HG03025 (cell line): ENCODE results near the gene DAPK1.

ENCODE experiments used
- ATAC-seq: cut with Tn5 transposase; IDR thresholded peaks from one replicate; pipeline ENCODE4 v1.9.1; 2021; ENCODE audit warnings: mild to moderate bottlenecking, moderate library complexity; ENCODE audit not compliant: unreplicated experiment, low FRiP score

DAPK1 gene

GRCh38 chr9:87516222-87516925 is 18.7 kb downstream of the DAPK1 start:
- ATAC-seq: no peak

DNA sequence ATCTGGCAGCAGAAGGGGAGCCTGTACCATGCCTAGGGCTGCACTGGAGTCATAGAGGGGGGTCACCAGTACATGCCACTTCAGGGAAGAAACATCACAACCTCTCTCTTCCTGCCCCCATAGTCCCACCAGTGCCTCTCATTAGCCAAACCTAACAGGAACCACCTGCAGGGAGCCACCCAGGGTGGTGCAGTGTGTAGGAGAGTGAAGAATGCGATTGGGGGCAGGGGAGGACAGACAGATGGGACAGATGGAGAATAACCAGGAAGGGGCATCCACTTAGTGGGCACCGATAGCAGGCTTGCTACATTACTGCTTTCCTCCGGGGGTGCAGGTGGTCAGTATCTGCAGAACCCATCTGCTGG is 19.2 kb downstream of the DAPK1 start:
- no peak for ATAC-seq

GRCh38 chr9:87517732-87518131 is 20.1 kb downstream of the DAPK1 start:
- ATAC-seq: no peak

DNA sequence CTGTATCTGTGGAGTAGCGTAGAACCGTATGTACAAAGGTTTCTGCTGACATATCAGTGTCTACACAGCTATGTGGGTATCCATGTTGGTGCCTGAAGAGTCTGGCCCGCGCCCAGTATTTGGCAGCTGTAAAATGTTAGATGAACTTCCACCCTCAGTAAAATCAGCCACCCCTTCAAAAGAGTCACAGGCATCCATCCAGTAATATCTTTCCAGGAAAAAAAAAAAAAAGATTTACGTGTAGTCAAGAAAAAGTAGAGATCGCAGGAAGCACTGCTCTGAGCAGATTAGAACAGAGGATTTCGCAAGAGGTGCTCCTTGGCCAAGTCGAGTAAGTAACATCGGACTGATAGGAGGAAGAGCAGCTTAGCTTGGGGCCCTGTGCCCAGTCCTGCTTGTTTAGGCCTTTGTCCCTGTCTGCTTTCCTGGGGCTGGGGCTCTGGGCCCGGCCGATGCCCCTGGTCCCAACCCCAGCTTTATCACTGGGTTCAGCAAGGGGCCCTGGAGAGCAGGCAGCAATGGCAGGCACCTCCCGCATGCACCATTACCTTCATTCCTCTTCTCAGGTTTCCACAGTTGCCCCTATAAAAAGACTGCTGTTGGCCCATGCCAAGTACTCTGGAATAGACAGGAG is 21.2 kb downstream of the DAPK1 start:
- no peak for ATAC-seq

- no peak for ATAC-seq
Observed at GRCh38 chr9:87519461-87519860, 21.8 kb downstream of the DAPK1 start.

DNA sequence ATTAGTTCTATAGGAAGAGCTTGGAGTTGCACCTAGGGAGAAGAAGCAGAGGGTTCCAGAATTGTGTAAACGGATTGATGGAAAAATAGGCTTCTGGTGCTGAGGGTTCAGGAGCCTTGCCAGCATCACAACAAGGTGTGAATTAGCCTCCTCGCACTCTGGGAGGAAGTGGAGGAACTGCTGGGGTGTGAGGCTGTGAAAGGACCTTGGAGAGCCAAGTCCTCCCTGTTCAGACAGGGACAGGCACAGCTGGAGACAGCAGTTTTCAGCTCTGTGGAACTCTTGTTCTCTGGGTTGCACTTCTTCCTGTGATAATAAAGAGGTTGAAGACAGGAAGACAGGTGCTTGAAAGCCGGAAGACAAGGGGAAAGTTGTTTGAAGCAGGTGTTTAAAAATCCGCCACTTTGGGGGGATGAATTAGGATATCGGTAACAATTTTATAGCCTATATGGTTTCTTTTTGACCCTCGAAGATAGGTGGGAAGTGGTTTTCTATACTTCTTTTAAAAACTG is 22.6 kb downstream of the DAPK1 start:
- no peak for ATAC-seq

- ATAC-seq: no peak
Observed at GRCh38 chr9:87521834-87522233, 24.2 kb downstream of the DAPK1 start.

DNA sequence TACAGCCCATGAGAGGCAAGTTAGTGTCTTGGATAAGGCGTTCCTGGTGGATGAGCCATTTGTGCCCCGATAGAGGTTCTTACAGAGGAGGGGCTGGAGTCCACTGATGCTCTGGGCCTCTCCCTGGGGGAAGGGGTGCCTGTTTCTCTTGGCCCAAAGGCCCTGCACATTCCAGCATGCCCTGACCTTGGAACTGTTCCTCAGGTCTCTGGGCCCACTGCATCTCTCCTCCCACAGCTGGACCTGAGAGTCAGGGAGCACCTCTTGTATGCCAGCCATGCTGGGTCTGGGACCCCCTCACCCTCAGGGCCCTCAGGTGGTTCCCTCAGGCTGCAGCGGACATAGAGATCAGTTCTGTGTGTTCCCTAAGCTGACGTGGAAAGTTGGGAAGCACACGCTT is 26.4 kb downstream of the DAPK1 start:
- ATAC-seq: no peak

GRCh38 chr9:87525546-87526303 is 28.1 kb downstream of the DAPK1 start:
- ATAC-seq: no peak

- ATAC-seq: no peak
Observed at GRCh38 chr9:87527211-87527916, 29.7 kb downstream of the DAPK1 start.

DNA sequence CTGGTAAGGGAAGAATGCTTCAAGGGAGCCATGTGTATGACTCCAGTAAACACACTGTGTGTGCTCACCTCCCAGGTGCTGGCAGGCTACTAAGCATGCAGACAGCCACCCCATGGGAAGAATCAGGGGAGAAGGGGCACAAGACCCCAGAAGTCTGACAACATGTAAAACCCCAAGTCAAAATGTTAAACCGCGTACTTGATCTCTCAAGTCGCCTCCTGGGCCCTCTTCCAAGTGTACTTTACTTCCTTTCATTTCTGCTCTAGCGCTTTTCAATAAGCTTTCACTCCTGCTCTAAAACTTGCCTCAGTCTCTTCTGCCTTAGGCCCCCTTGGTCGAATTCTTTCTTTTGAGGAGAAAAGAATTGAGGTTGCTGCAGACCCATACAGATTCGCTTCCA is 31.3 kb downstream of the DAPK1 start:
- ATAC-seq: no peak

DNA sequence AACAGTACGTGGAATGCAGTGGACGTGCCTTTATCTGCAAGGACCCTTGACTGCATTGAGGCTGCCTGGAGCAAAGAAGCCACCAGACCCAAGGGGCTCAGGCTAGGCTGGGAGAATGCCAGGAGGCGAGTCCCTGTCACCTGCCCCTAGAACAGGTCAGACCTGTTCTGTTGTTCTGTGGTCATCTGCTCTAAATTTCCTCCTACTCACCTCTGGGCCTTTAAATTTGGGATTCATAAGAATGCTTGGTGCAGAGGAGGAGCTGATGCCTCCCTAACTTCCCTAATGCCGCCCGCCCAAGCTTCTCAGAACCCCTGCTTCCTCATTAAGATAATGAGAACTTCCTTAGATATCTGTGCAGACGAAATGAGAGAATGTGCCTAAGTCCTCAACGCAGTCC is 32.0 kb downstream of the DAPK1 start:
- no peak for ATAC-seq

- ATAC-seq: no peak
Observed at GRCh38 chr9:87530716-87531115, 33.0 kb downstream of the DAPK1 start.

DNA sequence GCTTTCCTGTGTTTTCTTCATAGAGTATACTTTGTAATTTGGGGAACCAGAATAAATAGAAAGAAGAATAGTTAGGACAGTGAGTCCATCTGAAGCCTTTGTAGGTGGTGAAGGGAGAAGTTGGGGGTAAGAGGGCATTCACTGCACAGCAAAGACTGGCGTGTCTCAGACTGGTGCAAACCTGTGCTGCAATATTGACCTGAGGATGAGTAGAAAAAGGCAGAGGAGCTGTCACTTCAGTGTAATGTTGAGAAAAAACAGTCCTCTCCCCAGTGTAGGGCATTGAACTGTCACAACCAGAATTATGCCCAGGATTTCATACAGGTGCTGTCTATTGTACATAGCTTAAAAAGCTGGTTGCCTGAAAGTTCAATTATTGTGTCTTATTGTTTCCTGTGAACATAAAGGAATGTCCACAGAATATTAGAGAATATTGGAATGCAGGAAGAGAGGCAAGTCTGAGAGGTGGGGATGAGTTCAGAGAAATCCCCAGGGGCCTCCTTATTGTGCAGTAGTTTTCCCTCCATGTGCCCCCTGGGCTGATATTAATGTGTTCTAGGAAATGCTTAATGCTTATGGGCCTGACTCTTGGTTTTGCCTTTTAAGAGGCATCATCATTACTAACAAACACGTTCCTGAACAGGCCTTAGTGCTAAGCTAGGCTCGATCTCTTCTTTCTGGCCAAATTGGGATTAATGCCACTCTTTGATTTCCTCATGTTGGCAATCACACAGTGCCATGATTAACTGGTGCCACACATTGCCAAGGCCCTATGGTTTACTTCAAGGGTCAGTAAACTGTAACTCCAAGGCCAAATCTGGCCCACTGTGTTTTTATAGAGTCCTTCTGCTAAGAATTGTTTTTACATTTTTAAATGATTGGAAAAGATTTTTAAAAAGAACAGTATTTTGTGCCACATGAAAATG is 34.0 kb downstream of the DAPK1 start:
- no peak for ATAC-seq

DNA sequence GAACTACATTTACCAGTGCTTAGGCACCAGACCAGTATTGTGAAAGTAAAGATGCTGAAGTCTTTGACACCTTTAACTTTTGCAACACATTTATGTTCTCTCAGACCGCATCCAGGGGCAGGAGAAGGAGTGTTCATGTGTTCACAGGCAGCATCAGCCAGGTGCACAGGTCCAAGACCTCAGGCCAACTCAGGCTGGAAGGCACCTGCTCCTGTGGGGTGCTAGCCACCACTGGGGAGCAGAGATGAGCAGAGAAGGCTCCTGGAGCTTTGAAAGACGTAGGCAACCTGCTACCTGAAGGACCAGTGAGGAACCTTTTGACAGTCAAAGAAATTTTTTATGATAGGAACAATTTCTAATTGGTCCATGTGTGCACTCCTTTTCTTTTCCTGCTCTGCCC is 35.6 kb downstream of the DAPK1 start:
- no peak for ATAC-seq

- no peak for ATAC-seq
Observed at GRCh38 chr9:87534036-87534435, 36.4 kb downstream of the DAPK1 start.

- no peak for ATAC-seq
Observed at GRCh38 chr9:87534957-87535356, 37.3 kb downstream of the DAPK1 start.

DNA sequence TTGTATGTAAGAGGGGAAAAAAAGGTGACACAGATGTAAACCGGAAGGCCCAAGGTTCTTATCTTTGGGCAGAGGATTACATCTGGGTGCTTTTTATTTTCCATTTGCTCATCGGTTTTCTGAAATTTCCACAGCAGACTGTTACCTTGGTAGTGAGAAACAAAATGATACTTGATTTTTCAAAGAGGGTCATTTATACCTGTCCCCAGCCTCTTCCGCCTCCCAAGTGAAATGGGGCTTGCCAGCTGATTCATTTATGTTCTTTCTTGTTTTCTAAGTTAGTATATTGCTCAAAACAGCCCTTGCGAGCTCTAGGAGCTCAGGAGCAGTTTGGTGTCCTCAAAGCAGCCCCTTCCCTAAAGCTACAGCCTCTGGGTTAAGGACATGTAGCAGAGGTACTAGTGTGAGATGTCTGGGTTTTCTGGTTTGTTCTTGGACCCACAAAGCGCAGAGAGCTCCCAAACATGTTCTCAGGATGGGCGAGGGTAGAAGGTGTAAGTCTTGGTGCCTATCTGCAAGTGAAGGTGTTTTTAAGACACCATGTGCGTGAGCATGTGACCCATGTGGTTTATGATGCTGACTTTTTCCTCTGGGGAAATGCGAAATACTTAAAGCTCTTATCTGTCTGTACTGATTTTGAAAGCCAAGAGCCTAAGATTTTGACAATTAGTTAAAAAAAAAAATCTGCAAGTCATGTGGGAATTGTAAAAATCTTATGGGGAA is 38.3 kb downstream of the DAPK1 start:
- ATAC-seq: peak; percentile 47

- no peak for ATAC-seq
Observed at GRCh38 chr9:87537625-87538024, 40.0 kb downstream of the DAPK1 start.
